ENCODE data around the gene STAT1.

Gene STAT1

DNA sequence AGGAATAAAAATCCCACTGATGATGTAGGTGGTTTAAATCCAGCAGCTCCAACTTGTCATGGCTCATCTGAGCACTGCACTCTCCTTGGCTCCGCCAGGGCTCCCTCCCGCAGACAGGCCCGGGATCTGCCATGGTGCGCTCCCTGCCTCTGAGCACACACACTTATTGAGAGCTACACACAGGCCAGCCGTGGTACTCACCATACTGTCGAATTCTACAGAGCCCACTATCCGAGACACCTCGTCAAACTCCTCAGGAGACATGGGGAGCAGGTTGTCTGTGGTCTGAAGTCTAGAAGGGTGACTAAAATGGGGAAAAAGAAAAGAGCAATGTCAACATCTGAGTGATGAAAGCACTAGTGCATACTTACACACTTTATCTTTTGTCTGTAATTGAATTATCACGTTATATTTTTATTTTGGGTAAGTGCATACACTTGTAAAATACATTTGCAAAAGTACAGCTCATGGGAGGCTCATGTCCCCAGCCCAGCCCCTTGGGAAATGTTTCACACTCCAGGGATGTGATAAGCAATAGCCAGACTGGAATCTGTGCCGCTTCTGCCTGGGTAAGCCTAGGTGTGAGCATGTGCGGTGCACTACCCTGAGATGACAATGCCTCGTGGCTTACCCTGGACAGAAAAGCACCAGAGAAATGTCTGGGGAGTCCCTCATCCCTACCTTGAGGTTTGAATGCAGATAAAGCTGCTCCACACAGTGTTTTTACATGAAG lies 39.2 kb downstream of the STAT1 start:
- no peak overlapping the region for H3K4me3 ChIP-seq (ENCODE audit: low read depth, low read length)
- no peak for TF ChIP-seq CTCF (IDR thresholded peaks at IDR 0.05; ENCODE audit: low read depth, low read length)
- in situ Hi-C loops (cut with HindIII; ENCODE audit: low sequenced_read_pairs) = no loop called here
- no peak for DNase-seq (ENCODE audit: low read depth, low spot score)

- H3K4me3 ChIP-seq (ENCODE audit: low read depth, low read length) = no peak overlapping the region
- no peak for TF ChIP-seq CTCF (IDR thresholded peaks at IDR 0.05; ENCODE audit: low read depth, low read length)
- in situ Hi-C loops (cut with HindIII; ENCODE audit: low sequenced_read_pairs) = no loop called here
These were observed 40.0 kb downstream of the STAT1 start for GRCh38 chr2:190973726-190974628.

GRCh38 chr2:190973262-190973661 lies 40.7 kb downstream of the STAT1 start:
- DNase-seq (ENCODE audit: low read depth, low spot score) = no peak
- TF ChIP-seq CTCF (IDR thresholded peaks at IDR 0.05; ENCODE audit: low read depth, low read length) = no peak
- H3K4me3 ChIP-seq (ENCODE audit: low read depth, low read length) = no peak overlapping the region
- in situ Hi-C loops (cut with HindIII; ENCODE audit: low sequenced_read_pairs) = no loop called here

More at GRCh38 chr2:190973726-190974628, 40.0 kb downstream of the STAT1 start:
- no peak for DNase-seq (ENCODE audit: low read depth, low spot score)

GRCh38 chr2:190972846-190973245 lies 41.1 kb downstream of the STAT1 start:
- no peak overlapping the region for H3K4me3 ChIP-seq (ENCODE audit: low read depth, low read length)
- no peak for TF ChIP-seq CTCF (IDR thresholded peaks at IDR 0.05; ENCODE audit: low read depth, low read length)
- in situ Hi-C loops (cut with HindIII; ENCODE audit: low sequenced_read_pairs) = no loop called here
- no peak for DNase-seq (ENCODE audit: low read depth, low spot score)

DNA sequence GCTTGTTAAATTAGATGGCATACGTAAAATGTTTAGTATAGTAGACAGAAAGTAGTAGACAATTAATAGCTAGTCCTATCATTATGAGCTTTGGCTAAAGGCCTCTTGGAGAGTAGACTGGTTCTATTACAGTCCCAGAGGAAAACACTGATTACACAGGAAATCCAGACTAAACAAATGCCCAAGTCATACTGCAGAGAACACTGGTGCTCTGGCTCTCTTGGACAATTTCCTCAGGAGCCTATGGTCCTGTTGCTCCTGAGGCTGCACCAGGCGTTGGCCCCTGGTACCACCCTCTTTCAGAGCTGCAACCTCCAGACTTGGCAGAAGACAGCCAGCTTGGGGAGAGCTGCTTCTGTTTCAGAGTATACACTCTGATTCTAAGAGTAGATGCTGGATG lies 41.8 kb downstream of the STAT1 start:
- no peak for TF ChIP-seq CTCF (IDR thresholded peaks at IDR 0.05; ENCODE audit: low read depth, low read length)

GRCh38 chr2:190970873-190971506 lies 43.0 kb downstream of the STAT1 start:
- no peak overlapping the region for H3K4me3 ChIP-seq (ENCODE audit: low read depth, low read length)
- TF ChIP-seq CTCF (IDR thresholded peaks at IDR 0.05; ENCODE audit: low read depth, low read length) = no peak
- in situ Hi-C loops (cut with HindIII; ENCODE audit: low sequenced_read_pairs) = no loop called here
- no peak for DNase-seq (ENCODE audit: low read depth, low spot score)

More for the DNA sequence above, 41.8 kb downstream of the STAT1 start:
- no peak overlapping the region for H3K4me3 ChIP-seq (ENCODE audit: low read depth, low read length)
- no peak for DNase-seq (ENCODE audit: low read depth, low spot score)
- in situ Hi-C loops (cut with HindIII; ENCODE audit: low sequenced_read_pairs) = no loop called here

Data from astrocyte of the spinal cord (primary cell).